C4-2B (cell line): Measurements from ENCODE around the gene CACNA1H.

ENCODE experiments used
- CTCF ChIP-seq: fragments of 450-650 bp; conservative IDR thresholded peaks from 2 replicates; pipeline ENCODE4 v1.5.1; 2017; ENCODE audit warnings: mild to moderate bottlenecking
- ZFX ChIP-seq: fragments of 450-650 bp; IDR thresholded peaks from 2 replicates; pipeline ENCODE4 v1.6.1; 2017

- no peak for TF ChIP-seq CTCF
- no peak for TF ChIP-seq ZFX
Observed at GRCh38 chr16:1258225-1258600, 105.3 kb downstream of the CACNA1H start.
